GM23248 (cell line): ENCODE results near the gene GCNT3. TPM values are rescaled to one million over a fixed set of nuclear protein-coding genes. Genes with fewer than 3 reads are reported as not detected.
A peak's percentile ranks its signal among the peaks of the same experiment; 100 is the strongest.
"Not testable (repeated sequence)": the region's sequence is repeated elsewhere in the genome, so short reads cannot be mapped to it uniquely, and the experiment has no call there.

Source experiments
- DNase-seq: peaks from one replicate; pipeline ENCODE4 v3.0.0-alpha.2; 2015
- H2AFZ ChIP-seq: fragments of 200-600 bp; sonication (generic); 2 replicates; pipeline ENCODE4 v1.6.1; 2016; ENCODE audit warnings: antibody characterized with exemption
- H3F3A ChIP-seq: fragments of 200-600 bp; sonication (generic); 2 replicates; pipeline ENCODE4 v1.6.1; 2016; ENCODE audit warnings: mild to moderate bottlenecking, antibody characterized with exemption, mixed run types; ENCODE audit not compliant: insufficient read depth
- H3K27ac ChIP-seq: fragments of 200-600 bp; sonication (generic); 2 replicates; pipeline ENCODE4 v1.5.1; 2016; ENCODE audit warnings: mild to moderate bottlenecking
- H3K27me3 ChIP-seq: fragments of 200-600 bp; sonication (generic); replicated peaks from 2 replicates; pipeline ENCODE4 v1.6.1; 2016; ENCODE audit warnings: mild to moderate bottlenecking; ENCODE audit not compliant: insufficient read depth
- H3K36me3 ChIP-seq: fragments of 200-600 bp; sonication (generic); 2 replicates; pipeline ENCODE4 v1.6.1; 2016; ENCODE audit warnings: low read depth, mild to moderate bottlenecking
- H3K4me1 ChIP-seq: fragments of 200-600 bp; sonication (generic); 2 replicates; pipeline ENCODE4 v1.6.1; 2016; ENCODE audit warnings: mild to moderate bottlenecking; ENCODE audit not compliant: insufficient read depth
- H3K4me2 ChIP-seq: fragments of 200-600 bp; sonication (generic); one replicate; pipeline ENCODE4 v1.6.1; 2016; ENCODE audit warnings: mild to moderate bottlenecking; ENCODE audit not compliant: unreplicated experiment
- H3K4me3 ChIP-seq: fragments of 200-600 bp; sonication (generic); 2 replicates; pipeline ENCODE4 v1.5.1; 2016; ENCODE audit warnings: mild to moderate bottlenecking
- H3K79me2 ChIP-seq: fragments of 200-600 bp; sonication (generic); 2 replicates; pipeline ENCODE4 v1.6.1; 2016; ENCODE audit warnings: mild to moderate bottlenecking; ENCODE audit not compliant: insufficient read depth
- H3K9ac ChIP-seq: fragments of 200-600 bp; sonication (generic); 2 replicates; pipeline ENCODE4 v1.6.1; 2016; ENCODE audit warnings: mild to moderate bottlenecking
- H3K9me2 ChIP-seq: fragments of 200-600 bp; sonication (generic); 2 replicates; pipeline ENCODE4 v1.6.1; 2016; ENCODE audit warnings: mixed run types, mild to moderate bottlenecking, moderate library complexity; ENCODE audit not compliant: insufficient read depth
- H3K9me3 ChIP-seq: fragments of 200-600 bp; sonication (generic); one replicate; pipeline ENCODE4 v1.6.1; 2017; ENCODE audit warnings: low read depth
- H4K20me1 ChIP-seq: fragments of 200-600 bp; sonication (generic); 2 replicates; pipeline ENCODE4 v1.6.0; 2016; ENCODE audit not compliant: insufficient read depth
- EZH2 ChIP-seq: fragments of 200-600 bp; sonication (generic); IDR thresholded peaks from 2 replicates; pipeline ENCODE4 v1.6.1; 2018; ENCODE audit warnings: antibody characterized with exemption, mild to moderate bottlenecking; ENCODE audit not compliant: insufficient read depth, poor library complexity, severe bottlenecking
- EZH2phosphoT487 ChIP-seq: fragments of 200-600 bp; sonication (generic); IDR thresholded peaks from 2 replicates; pipeline ENCODE4 v1.6.1; 2018; ENCODE audit warnings: antibody characterized with exemption, moderate library complexity, mild to moderate bottlenecking, low read depth; ENCODE audit not compliant: insufficient read depth
- WGBS, 2 experiments: methylation state at CpG; one replicate each; pipeline ENCODE4 v1.1.6; 2015 to 2017; ENCODE audit warnings: low lambda C conversion rate in 2 of 2, low coverage in 1 of 2; ENCODE audit errors: missing lambda C conversion rate in 2 of 2; 5-methylcytosine and 5-hydroxymethylcytosine counted together
- in situ Hi-C: fragments of 300-500 bp; cut with MboI; formaldehyde crosslinking; loops from 2 replicates; pipeline ENCODE4 v1.15.0; 2020
- polyA plus RNA-seq: library from polyadenylated mRNA; unstranded; fragments of >200 nt; fragmentation: Nextera tagmentation; extraction: Ambion mirVana; gene quantifications from 2 replicates; pipeline ENCODE4 v1.2.1, GENCODE V29; 2016
- total RNA-seq: library from RNA; depleted of rRNA; stranded (reverse); fragments of >200 nt; shearing (Covaris generic); gene quantifications from 2 replicates; pipeline ENCODE4 v1.2.3, GENCODE V29; 2014

Gene GCNT3
- total and polyA plus RNA-seq, 2 experiments from 2014 or later, result not detected

- no peak overlapping the region for H2AFZ ChIP-seq
- in situ Hi-C loops, result no loop called here
- TF ChIP-seq EZH2, result no peak
- TF ChIP-seq EZH2phosphoT487, result no peak
- peaks cover 35% of the 10 kb centered on the region for H3K27me3 ChIP-seq
- H3K27ac ChIP-seq, result no peak overlapping the region
- no peak overlapping the region for H3K4me2 ChIP-seq
- no peaks in the 10 kb centered on the region for H4K20me1 ChIP-seq
- H3K4me3 ChIP-seq, result no peak overlapping the region
- no peaks in the 10 kb centered on the region for H3K4me1 ChIP-seq
- H3F3A ChIP-seq, result no peaks in the 10 kb centered on the region
- WGBS, 2 experiments, result 38 to 47% methylated on average over 4 of the region's 4 CpGs
- no peak overlapping the region for H3K9ac ChIP-seq
- no peaks in the 10 kb centered on the region for H3K9me2 ChIP-seq
- no peaks in the 10 kb centered on the region for H3K9me3 ChIP-seq
- H3K79me2 ChIP-seq, result no peaks in the 10 kb centered on the region
- no peak for DNase-seq
- H3K36me3 ChIP-seq, result no peaks in the 10 kb centered on the region
Observed at GRCh38 chr15:59618406-59618805, 6.8 kb downstream of the GCNT3 start.

GRCh38 chr15:59622289-59622688 is 10.7 kb downstream of the GCNT3 start:
- in situ Hi-C loops, result no loop called here
- WGBS, 2 experiments, result 33 to 36% methylated on average over 6 of the region's 6 CpGs
- no peaks in the 10 kb centered on the region for H3K9me3 ChIP-seq

GRCh38 chr15:59632714-59633113 is 21.1 kb downstream of the GCNT3 start:
- H3K4me2 ChIP-seq, result no peak overlapping the region
- H3K9ac ChIP-seq, result no peak overlapping the region
- H3K36me3 ChIP-seq, result 0 out of 2 replicates have a peak, but pooled peaks cover 2% of the 10 kb centered on the region
- no peaks in the 10 kb centered on the region for H4K20me1 ChIP-seq
- H3K79me2 ChIP-seq, result no peaks in the 10 kb centered on the region
- 41 to 44% methylated on average over 4 of the region's 4 CpGs for WGBS, 2 experiments
- in situ Hi-C loops, result no loop called here
- no peaks in the 10 kb centered on the region for H3F3A ChIP-seq
- no peak for TF ChIP-seq EZH2phosphoT487
- TF ChIP-seq EZH2, result no peak
- H3K9me3 ChIP-seq, result no peaks in the 10 kb centered on the region
- no peak overlapping the region for H3K4me3 ChIP-seq
- 0 out of 2 replicates have a peak, but pooled peaks cover 4% of the 10 kb centered on the region for H3K27me3 ChIP-seq
- no peak overlapping the region for H3K27ac ChIP-seq
- peak; percentile 35 for DNase-seq
- no peaks in the 10 kb centered on the region for H3K9me2 ChIP-seq
- H2AFZ ChIP-seq, result no peak overlapping the region
- H3K4me1 ChIP-seq, result no peaks in the 10 kb centered on the region

More at GRCh38 chr15:59622289-59622688, 10.7 kb downstream of the GCNT3 start:
- H3K9ac ChIP-seq, result no peak overlapping the region
- TF ChIP-seq EZH2phosphoT487 (no peak), EZH2 (no peak)
- H3K4me3 ChIP-seq, result no peak overlapping the region
- H2AFZ ChIP-seq, result no peak overlapping the region
- peaks cover 33% of the 10 kb centered on the region for H3K27me3 ChIP-seq
- DNase-seq, result peak; percentile 67
- H3K79me2 ChIP-seq, result no peaks in the 10 kb centered on the region
- no peak overlapping the region for H3K4me2 ChIP-seq
- H3K27ac ChIP-seq, result no peak overlapping the region
- H3K36me3 ChIP-seq, result no peaks in the 10 kb centered on the region
- no peaks in the 10 kb centered on the region for H4K20me1 ChIP-seq
- H3K4me1 ChIP-seq, result no peaks in the 10 kb centered on the region
- no peaks in the 10 kb centered on the region for H3F3A ChIP-seq
- no peaks in the 10 kb centered on the region for H3K9me2 ChIP-seq

- WGBS, 2 experiments, result 95 to 99% methylated on average over 3 of the region's 3 CpGs
- in situ Hi-C loops, result no loop called here
- H3K4me2 ChIP-seq, result no peak overlapping the region
- H3F3A ChIP-seq, result no peaks in the 10 kb centered on the region
- TF ChIP-seq EZH2, result no peak
- no peak for TF ChIP-seq EZH2phosphoT487
- H3K4me1 ChIP-seq, result no peaks in the 10 kb centered on the region
- no peak overlapping the region for H3K27ac ChIP-seq
- H3K9me2 ChIP-seq, result no peaks in the 10 kb centered on the region
- H3K36me3 ChIP-seq, result 0 out of 2 replicates have a peak, but pooled peaks cover 2% of the 10 kb centered on the region
- no peak for DNase-seq
- H3K4me3 ChIP-seq, result no peak overlapping the region
- no peak overlapping the region for H2AFZ ChIP-seq
- no peak overlapping the region for H3K9ac ChIP-seq
- H3K9me3 ChIP-seq, result no peaks in the 10 kb centered on the region
- H3K79me2 ChIP-seq, result no peaks in the 10 kb centered on the region
- no peaks in the 10 kb centered on the region for H4K20me1 ChIP-seq
- H3K27me3 ChIP-seq, result no peaks in the 10 kb centered on the region
Observed at GRCh38 chr15:59636184-59636583, 24.6 kb downstream of the GCNT3 start.

- H3K4me1 ChIP-seq, H2AFZ ChIP-seq, in situ Hi-C loops, H3K9me3 ChIP-seq, H3K4me2 ChIP-seq, H3K9me2 ChIP-seq, H4K20me1 ChIP-seq, H3K9ac ChIP-seq, H3F3A ChIP-seq, H3K4me3 ChIP-seq, H3K27me3 ChIP-seq, H3K27ac ChIP-seq, H3K36me3 ChIP-seq, DNase-seq, H3K79me2 ChIP-seq: not testable (repeated sequence)
- 92 to 97% methylated on average over 2 of the region's 2 CpGs for WGBS, 2 experiments
Observed at GRCh38 chr15:59637507-59637906, 25.9 kb downstream of the GCNT3 start.
